ENCODE data around the gene REXO1. TPM values are rescaled to one million over a fixed set of nuclear protein-coding genes. Genes with fewer than 3 reads are reported as not detected.

Gene REXO1
- total RNA-seq, 1 donor from 2014 or later: 69.6 TPM

DNA sequence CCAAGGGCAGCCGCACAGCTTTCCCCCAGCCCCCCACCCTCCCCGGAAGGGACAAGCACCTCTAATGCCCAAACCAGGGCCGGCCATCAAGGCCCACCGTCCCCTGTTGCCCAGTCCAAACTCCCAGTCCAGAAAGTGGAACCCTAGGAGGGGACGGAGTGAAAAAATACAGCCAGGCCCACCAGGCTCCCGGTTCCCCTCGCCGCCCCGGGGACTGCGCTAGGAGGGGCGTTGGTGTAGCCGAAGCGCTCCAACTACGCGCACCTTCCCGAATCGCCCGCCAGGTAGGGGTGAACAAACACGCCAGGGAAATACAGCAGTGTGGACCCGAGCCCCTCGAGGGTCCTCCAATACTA, 13.8 kb upstream of the REXO1 start:
- TF ChIP-seq, protein P1, sequence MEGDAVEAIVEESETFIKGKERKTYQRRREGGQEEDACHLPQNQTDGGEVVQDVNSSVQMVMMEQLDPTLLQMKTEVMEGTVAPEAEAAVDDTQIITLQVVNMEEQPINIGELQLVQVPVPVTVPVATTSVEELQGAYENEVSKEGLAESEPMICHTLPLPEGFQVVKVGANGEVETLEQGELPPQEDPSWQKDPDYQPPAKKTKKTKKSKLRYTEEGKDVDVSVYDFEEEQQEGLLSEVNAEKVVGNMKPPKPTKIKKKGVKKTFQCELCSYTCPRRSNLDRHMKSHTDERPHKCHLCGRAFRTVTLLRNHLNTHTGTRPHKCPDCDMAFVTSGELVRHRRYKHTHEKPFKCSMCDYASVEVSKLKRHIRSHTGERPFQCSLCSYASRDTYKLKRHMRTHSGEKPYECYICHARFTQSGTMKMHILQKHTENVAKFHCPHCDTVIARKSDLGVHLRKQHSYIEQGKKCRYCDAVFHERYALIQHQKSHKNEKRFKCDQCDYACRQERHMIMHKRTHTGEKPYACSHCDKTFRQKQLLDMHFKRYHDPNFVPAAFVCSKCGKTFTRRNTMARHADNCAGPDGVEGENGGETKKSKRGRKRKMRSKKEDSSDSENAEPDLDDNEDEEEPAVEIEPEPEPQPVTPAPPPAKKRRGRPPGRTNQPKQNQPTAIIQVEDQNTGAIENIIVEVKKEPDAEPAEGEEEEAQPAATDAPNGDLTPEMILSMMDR (IDR thresholded peaks at IDR 0.05): no peak
- Mint-ChIP-seq H3K27me3 (no peaks in the 10 kb centered on the region), H3K27ac (peak overlapping the region; percentile 89), H3K9me3 (no peaks in the 10 kb centered on the region), H3K4me3 (peak overlapping the region; percentile 92), H3K36me3 (ENCODE audit: low read depth) (no peaks in the 10 kb centered on the region), H3K4me1 (peaks cover 52% of the 10 kb centered on the region)
- CTCF ChIA-PET: no interaction called here
- DNase-seq (no peak), ATAC-seq (ENCODE audit: low read depth) (no peak)
- POLR2A ChIA-PET: no interaction called here
- intact Hi-C loops (cut with micrococcal nuclease): loop anchor here (1.0 to 5.0 kb wide), 3 partner anchors 9 to 225 kb away; partner anchors contain the start of gene MKNK2

DNA sequence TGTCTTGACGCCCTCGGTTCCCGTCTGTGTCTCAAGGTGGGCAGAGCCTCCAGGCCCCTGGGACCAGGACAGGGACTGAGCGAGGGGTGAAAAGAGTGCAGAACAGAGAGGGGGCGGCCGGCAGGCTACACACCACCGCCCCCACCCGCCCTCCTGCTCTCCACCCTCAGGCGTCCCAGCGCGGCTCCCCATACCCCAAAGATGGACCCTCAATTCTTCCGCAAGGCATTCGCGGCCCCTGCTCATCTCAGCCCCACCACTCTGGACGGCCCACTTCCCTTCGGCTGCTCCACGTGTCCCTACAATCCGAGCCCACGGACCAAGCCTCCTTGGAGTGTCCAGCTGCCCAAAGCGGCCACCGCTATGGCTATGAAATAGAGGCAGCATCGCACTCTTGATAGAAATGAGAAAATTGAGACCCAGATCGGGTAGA, 13.3 kb upstream of the REXO1 start:
- ATAC-seq (ENCODE audit: low read depth) (no peak), DNase-seq (no peak)
- POLR2A ChIA-PET: no interaction called here
- TF ChIP-seq, protein P1 (IDR thresholded peaks at IDR 0.05): no peak
- Mint-ChIP-seq H3K4me3 (peak overlapping the region; percentile 92), H3K9me3 (no peaks in the 10 kb centered on the region), H3K4me1 (peaks cover 53% of the 10 kb centered on the region), H3K27ac (peak overlapping the region; percentile 89), H3K27me3 (no peaks in the 10 kb centered on the region), H3K36me3 (ENCODE audit: low read depth) (no peaks in the 10 kb centered on the region)
- intact Hi-C loops (cut with micrococcal nuclease): loop anchor here (1.0 to 5.0 kb wide), 3 partner anchors 8 to 226 kb away; partner anchors contain the start of gene MKNK2
- CTCF ChIA-PET: no interaction called here

DNA sequence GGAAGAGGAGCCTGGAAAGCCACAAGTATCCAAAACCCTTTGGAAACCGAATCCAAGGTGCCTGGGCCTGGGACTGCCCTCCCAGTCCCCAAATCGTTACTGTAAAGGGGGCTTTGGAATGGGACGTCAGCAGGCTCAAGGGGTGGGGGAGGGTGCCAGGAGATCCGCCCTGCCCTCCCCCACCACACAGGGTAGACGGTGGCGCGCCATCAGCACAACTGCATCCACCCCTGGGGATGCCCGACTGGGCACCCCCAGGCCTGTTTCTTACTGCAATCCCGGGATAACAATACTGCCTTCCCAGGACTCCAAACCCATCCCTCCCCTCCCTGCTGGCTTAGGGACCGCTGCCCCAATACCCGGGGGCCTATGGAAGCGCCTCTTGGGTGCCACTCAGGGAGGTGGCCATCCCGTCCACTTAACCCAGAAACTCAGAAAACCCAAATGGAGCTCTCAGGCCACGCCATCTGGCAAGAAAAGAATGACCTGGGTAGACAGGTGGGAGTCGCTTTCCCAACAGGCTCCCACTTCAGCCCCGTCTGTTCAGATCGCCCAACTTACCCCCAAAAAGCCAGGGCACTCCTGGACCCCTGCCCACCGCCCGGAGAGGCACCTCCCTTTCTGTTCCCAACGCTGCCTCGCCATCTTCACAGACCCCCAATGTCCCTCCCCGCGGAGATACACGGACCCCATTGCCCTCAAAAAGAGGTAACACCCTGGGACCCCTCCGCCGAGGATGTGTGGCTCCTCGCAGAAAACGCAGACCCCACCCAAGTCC, 12.7 kb upstream of the REXO1 start:
- ChIA-PET CTCF (no interaction called here), POLR2A (no interaction called here)
- Mint-ChIP-seq H3K4me1 (peaks cover 59% of the 10 kb centered on the region), H3K36me3 (ENCODE audit: low read depth) (no peaks in the 10 kb centered on the region), H3K27ac (peak overlapping the region; percentile 59), H3K9me3 (no peaks in the 10 kb centered on the region), H3K27me3 (no peaks in the 10 kb centered on the region), H3K4me3 (peak overlapping the region; percentile 92)
- TF ChIP-seq, protein P1 (IDR thresholded peaks at IDR 0.05): no peak
- DNase-seq (no peak), ATAC-seq (ENCODE audit: low read depth) (no peak)
- intact Hi-C loops (cut with micrococcal nuclease): loop anchor here (5.0 kb wide), 2 partner anchors 191 to 226 kb away; partner anchors contain the start of gene MKNK2

DNA sequence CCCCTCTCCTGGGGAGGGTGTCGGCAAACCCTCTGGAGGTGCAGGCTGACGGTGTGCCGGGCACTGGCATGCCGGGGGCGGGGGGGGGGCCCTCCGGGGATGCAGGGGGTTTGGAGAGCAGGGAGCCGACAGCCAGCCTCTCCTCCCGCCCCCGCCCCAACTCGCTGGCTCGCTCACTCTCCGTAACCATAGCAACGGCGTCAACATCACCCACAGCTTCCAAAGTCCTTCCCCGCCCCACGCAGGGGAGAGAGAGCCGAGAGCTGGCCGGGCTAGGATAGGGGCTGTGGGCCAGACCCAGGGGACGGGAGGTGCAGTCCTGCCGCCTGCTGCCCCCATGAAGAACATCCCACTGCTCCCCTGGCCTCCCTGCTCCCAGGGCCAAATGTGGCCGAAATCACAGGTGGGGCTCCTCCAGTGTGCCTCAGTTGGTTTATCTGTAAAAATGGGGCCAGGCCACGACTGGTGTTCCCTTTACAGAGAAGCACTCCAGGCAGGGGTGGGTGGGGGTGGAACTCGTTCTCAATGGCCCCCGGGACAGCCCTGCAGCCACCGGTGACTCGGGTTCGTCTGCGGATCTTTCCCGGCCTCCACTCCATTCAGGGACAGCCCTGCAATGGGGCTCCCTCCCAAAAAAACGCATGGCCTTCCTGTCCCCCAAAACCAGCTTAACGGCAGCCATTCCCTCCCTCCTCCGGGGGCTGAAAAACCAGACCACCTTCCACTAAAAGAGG, 11.9 kb upstream of the REXO1 start:
- no peaks in the 10 kb centered on the region for H3K27me3 Mint-ChIP-seq
- no peaks in the 10 kb centered on the region for H3K9me3 Mint-ChIP-seq
- ChIA-PET CTCF (no interaction called here), POLR2A (interaction anchor here (0.6 to 0.7 kb wide), 2 partner anchors 16 to 225 kb away, joined by 7 to 12 read pairs; no protein-coding TSS in a partner anchor)
- intact Hi-C loops (cut with micrococcal nuclease): loop anchor here (5.0 kb wide), 2 partner anchors 192 to 227 kb away; partner anchors contain the start of gene MKNK2
- ATAC-seq (ENCODE audit: low read depth): no peak
- DNase-seq: no peak
- TF ChIP-seq, protein P1 (IDR thresholded peaks at IDR 0.05): no peak
- H3K4me1 Mint-ChIP-seq: peaks cover 60% of the 10 kb centered on the region
- H3K36me3 Mint-ChIP-seq (ENCODE audit: low read depth): no peaks in the 10 kb centered on the region
- no peak overlapping the region for H3K4me3 Mint-ChIP-seq
- H3K27ac Mint-ChIP-seq: peak overlapping the region; percentile 59

DNA sequence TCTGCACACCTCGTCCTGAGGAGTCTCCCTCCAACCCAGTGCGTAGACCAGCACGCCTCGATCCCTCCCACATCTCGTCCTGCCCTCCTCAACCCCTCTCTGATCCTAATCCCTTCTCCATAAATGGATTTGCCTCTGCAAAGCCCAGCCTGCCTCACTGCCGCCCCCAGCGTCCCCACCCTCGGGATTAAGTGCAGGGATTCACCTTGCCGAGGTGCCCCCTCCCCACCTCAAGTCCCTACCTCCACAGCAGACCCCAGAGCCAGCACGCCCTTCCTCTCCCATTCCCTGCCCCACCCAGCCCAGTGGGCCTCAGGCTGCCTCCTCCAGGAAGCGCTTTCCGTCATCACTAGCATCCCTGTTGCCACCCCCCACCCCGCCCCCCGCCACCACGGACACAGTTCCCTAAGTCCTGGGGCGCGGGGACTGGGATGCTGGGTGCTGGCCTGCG, 11.1 kb upstream of the REXO1 start:
- intact Hi-C loops (cut with micrococcal nuclease): loop anchor here (10.0 kb wide), 1 partner anchor 755 kb away; no protein-coding TSS in a partner anchor
- TF ChIP-seq, protein P1 (IDR thresholded peaks at IDR 0.05): no peak
- Mint-ChIP-seq H3K36me3 (ENCODE audit: low read depth) (no peaks in the 10 kb centered on the region), H3K4me1 (peaks cover 69% of the 10 kb centered on the region), H3K27me3 (no peaks in the 10 kb centered on the region), H3K4me3 (peak overlapping the region; percentile 53), H3K9me3 (no peaks in the 10 kb centered on the region), H3K27ac (peak overlapping the region; percentile 60)
- no peak for DNase-seq
- no peak for ATAC-seq (ENCODE audit: low read depth)
- CTCF ChIA-PET: no interaction called here
- POLR2A ChIA-PET: interaction anchor here (0.6 to 1.7 kb wide), 2 partner anchors 192 to 226 kb away, joined by 5 to 7 read pairs; partner anchors contain the start of gene MKNK2
